ENCODE results near the gene SRGAP1. TPM values are rescaled to one million over a fixed set of nuclear protein-coding genes. Genes with fewer than 3 reads are reported as not detected.

The SRGAP1 gene
- polyA plus RNA-seq, 1 donor (not counting 4 experiments of a cell fraction or from before 2014, with no cell fraction given), result 4.5 TPM

GRCh38 chr12:64025174-64025958 is 180.9 kb downstream of the SRGAP1 start:
- H3K27me3 ChIP-seq (ENCODE audit: control insufficient read depth, extremely low read depth, insufficient read depth, low read length), result no peaks in the 10 kb centered on the region
- no peak overlapping the region for H2AFZ ChIP-seq (ENCODE audit: control insufficient read depth, low read length)
- no peak overlapping the region for H3K4me3 ChIP-seq (ENCODE audit: control insufficient read depth in 2 of 3, extremely low read depth in 1 of 3, insufficient read depth in 2 of 3, low read depth in 1 of 3, low read length in 3 of 3)
- H3K4me1 ChIP-seq (ENCODE audit: control insufficient read depth, extremely low read depth, insufficient read depth, low read length), result no peaks in the 10 kb centered on the region
- H3K4me2 ChIP-seq (ENCODE audit: control insufficient read depth, extremely low read depth, insufficient read depth, low read depth, low read length), result no peak overlapping the region
- H3K9me3 ChIP-seq (ENCODE audit: control insufficient read depth, low read depth, low read length), result no peaks in the 10 kb centered on the region
- H3K36me3 ChIP-seq (ENCODE audit: control insufficient read depth in 2 of 2, extremely low read depth in 1 of 2, insufficient read depth in 2 of 2, low read length in 2 of 2), result peaks cover 0 to 4% of the 10 kb centered on the region in 2 experiments
- FAIRE-seq (no peak), DNase-seq (ENCODE audit: low read depth, low spot score) (no peak)
- no peak overlapping the region for H3K27ac ChIP-seq (ENCODE audit: control insufficient read depth, insufficient read depth, low read length)
- dilution Hi-C loops (cut with MboI; ENCODE audit: extremely low pct_ligation_motif_present, low sequenced_read_pairs), result no loop called here
- no peak for TF ChIP-seq EZH2 (IDR thresholded peaks at IDR 0.05; ENCODE audit: low read length)
- TF ChIP-seq CTCF (optimal IDR thresholded peaks at IDR 0.05 in 1 of 3, IDR thresholded peaks at IDR 0.05 in 1 of 3, conservative IDR thresholded peaks at IDR 0.05 in 1 of 3; ENCODE audit: extremely low read depth in 1 of 3, insufficient read depth in 2 of 3, low read length in 3 of 3), result no peak
- H4K20me1 ChIP-seq (ENCODE audit: control insufficient read depth, extremely low read depth, insufficient read depth, low read length), result no peaks in the 10 kb centered on the region
- H3K9ac ChIP-seq (ENCODE audit: control insufficient read depth, extremely low read depth, insufficient read depth, low read length), result no peak overlapping the region
- no peaks in the 10 kb centered on the region for H3K9me1 ChIP-seq (ENCODE audit: control insufficient read depth, extremely low read depth, insufficient read depth, low read length)
- no peaks in the 10 kb centered on the region for H3K79me2 ChIP-seq (ENCODE audit: control insufficient read depth, insufficient read depth, low read length)

- Histone ChIP-seq H3K79me2 (ENCODE audit: control insufficient read depth, insufficient read depth, low read length) (no peaks in the 10 kb centered on the region), H3K9me1 (ENCODE audit: control insufficient read depth, extremely low read depth, insufficient read depth, low read length) (no peaks in the 10 kb centered on the region), H3K9ac (ENCODE audit: control insufficient read depth, extremely low read depth, insufficient read depth, low read length) (no peak overlapping the region), H3K9me3 (ENCODE audit: control insufficient read depth, low read depth, low read length) (no peaks in the 10 kb centered on the region), H3K4me2 (ENCODE audit: control insufficient read depth, extremely low read depth, insufficient read depth, low read depth, low read length) (no peak overlapping the region), H3K27ac (ENCODE audit: control insufficient read depth, insufficient read depth, low read length) (no peak overlapping the region), H3K36me3 (ENCODE audit: control insufficient read depth in 2 of 2, extremely low read depth in 1 of 2, insufficient read depth in 2 of 2, low read length in 2 of 2) (peaks cover 0 to 8% of the 10 kb centered on the region in 2 experiments), H3K4me3 (ENCODE audit: control insufficient read depth in 2 of 3, extremely low read depth in 1 of 3, insufficient read depth in 2 of 3, low read depth in 1 of 3, low read length in 3 of 3) (no peak overlapping the region), H3K27me3 (ENCODE audit: control insufficient read depth, extremely low read depth, insufficient read depth, low read length) (no peaks in the 10 kb centered on the region), H4K20me1 (ENCODE audit: control insufficient read depth, extremely low read depth, insufficient read depth, low read length) (no peaks in the 10 kb centered on the region), H2AFZ (ENCODE audit: control insufficient read depth, low read length) (no peak overlapping the region), H3K4me1 (ENCODE audit: control insufficient read depth, extremely low read depth, insufficient read depth, low read length) (no peaks in the 10 kb centered on the region)
- dilution Hi-C loops (cut with MboI; ENCODE audit: extremely low pct_ligation_motif_present, low sequenced_read_pairs), result no loop called here
- no peak for FAIRE-seq
- DNase-seq (ENCODE audit: low read depth, low spot score), result no peak
- TF ChIP-seq EZH2 (IDR thresholded peaks at IDR 0.05; ENCODE audit: low read length), result no peak
Observed at GRCh38 chr12:64027311-64027710, 182.8 kb downstream of the SRGAP1 start.
